WTC11 (cell line): Measurements from ENCODE around the gene BPI.

Experiments used
- CTCF ChIP-seq: fragments of 200-600 bp; IDR thresholded peaks from 2 replicates; pipeline ENCODE4 v1.8.0; 2022; ENCODE audit warnings: antibody characterized with exemption
- JAZF1 ChIP-seq: fragments of 250-450 bp; sonication (Bioruptor Pico); IDR thresholded peaks from 2 replicates; pipeline ENCODE4 v1.9.0; 2021; ENCODE audit warnings: moderate library complexity, mild to moderate bottlenecking, inconsistent platforms
- USF2 ChIP-seq: sonication (generic); formaldehyde crosslinking; IDR thresholded peaks from 2 replicates; pipeline ENCODE4 v1.8.1; 2023; ENCODE audit warnings: mild to moderate bottlenecking, missing genetic modification reagents, moderate library complexity

GRCh38 chr20:38277691-38278090, 26.3 kb upstream of the BPI start:
- TF ChIP-seq CTCF (no peak), JAZF1 (CRISPR knock-in tag) (no peak), USF2 (no peak)
